HG03066 (cell line): ENCODE measurements around the gene PCDH9.

Source experiments
- ATAC-seq: cut with Tn5 transposase; IDR thresholded peaks from one replicate; pipeline ENCODE4 v1.9.1; 2021; ENCODE audit warnings: low read depth; ENCODE audit not compliant: unreplicated experiment

Gene PCDH9

GRCh38 chr13:66859078-66859477 lies 371.1 kb downstream of the PCDH9 start:
- no peak for ATAC-seq

GRCh38 chr13:66858163-66858562 lies 372.0 kb downstream of the PCDH9 start:
- ATAC-seq, result no peak

DNA sequence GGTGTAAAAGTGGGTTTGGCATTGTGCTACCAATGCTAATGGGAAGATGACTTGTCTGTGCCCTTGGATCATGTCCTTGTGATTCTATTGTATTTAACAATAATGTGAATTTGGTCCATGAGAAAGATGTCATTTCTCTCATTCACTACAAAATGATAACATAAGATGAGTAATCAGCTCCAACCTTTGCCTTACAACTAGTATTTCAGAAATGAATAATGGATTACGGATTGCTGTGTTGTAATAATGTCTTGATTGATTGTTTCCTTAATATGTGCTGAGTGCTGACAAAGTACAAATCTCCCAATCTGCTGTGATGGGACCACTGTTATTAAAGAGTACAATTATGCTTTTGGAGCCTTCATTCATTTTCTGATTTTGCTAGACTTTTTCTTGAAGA lies 375.0 kb downstream of the PCDH9 start:
- no peak for ATAC-seq

DNA sequence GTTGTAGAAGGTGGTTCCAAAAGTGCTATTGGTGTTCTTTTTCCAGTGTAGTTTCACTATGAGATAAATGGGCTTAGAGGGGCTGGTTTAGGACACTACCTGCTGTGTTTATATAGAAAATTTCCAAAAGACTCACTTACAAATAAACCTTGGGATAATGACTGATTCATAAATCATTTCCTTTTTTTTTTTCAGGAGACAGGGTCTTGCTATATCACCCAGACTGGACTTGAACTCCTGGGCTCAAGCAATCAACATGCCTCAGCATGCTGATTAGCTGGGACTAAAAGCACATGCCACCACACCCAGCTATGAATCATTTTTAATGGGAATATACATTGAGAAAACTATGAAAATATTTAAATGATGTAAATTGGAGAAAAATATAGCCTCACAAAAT lies 376.6 kb downstream of the PCDH9 start:
- no peak for ATAC-seq

DNA sequence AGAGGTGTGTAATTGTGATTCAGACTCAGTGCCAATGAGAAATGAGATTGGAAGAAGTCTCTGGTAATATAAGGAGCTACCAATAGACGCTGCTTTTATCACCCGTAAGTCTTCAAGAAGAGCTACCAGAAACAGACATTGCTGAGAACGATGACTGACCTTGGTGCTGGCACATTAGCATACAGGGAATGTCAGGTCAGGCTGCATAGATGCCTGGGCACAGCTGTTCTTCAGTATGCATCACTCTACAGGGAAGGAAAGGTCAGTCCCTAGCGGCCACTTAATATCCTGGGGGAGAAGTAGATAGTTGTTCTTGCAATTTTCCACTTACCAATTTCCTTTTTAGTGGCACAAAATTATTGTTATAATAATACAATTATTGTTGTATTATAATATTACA lies 380.4 kb downstream of the PCDH9 start:
- ATAC-seq, result no peak

GRCh38 chr13:66847541-66847940 lies 382.6 kb downstream of the PCDH9 start:
- no peak for ATAC-seq

GRCh38 chr13:66845393-66845792 lies 384.7 kb downstream of the PCDH9 start:
- no peak for ATAC-seq

GRCh38 chr13:66844933-66845332 lies 385.2 kb downstream of the PCDH9 start:
- ATAC-seq, result no peak

DNA sequence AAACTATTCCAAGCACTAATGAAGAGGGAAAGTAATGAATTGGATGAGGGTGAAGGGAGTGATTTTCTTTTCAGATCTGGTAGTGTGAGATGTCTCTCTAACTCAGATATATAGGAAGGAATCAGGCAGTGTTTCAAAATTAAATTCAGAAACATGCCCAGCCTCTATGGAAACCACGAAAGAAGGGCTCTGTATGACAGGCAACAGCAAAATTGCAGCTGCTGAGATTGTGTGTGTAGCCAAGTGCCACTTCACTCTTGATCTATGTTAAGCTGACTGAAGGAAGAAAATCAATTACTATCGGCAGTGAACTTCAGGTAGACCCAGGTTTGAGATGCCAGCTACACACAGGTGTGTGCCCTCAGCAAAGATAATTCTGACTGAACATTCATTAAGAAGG lies 387.4 kb downstream of the PCDH9 start:
- ATAC-seq, result no peak

DNA sequence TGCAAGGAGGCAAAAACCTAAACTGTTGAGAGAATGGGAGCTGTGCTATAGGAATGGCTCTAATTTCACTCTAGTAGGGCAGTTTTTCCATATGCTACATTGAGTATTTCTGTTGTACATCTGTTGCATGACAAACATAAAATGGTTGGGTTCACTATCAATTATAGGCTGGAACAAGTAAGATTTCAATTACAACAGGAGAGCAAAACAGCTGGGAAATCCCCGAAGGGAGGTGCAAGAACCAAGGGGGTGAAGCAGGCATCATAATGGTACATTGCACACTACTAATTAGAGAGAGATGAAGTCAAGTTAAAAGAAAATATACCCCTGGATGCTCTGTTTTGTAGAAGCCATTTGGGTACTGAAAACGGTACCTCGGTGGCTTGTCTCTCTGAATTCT lies 389.5 kb downstream of the PCDH9 start:
- ATAC-seq, result no peak

- ATAC-seq, result no peak
Observed at GRCh38 chr13:66837246-66837645, 392.9 kb downstream of the PCDH9 start.

DNA sequence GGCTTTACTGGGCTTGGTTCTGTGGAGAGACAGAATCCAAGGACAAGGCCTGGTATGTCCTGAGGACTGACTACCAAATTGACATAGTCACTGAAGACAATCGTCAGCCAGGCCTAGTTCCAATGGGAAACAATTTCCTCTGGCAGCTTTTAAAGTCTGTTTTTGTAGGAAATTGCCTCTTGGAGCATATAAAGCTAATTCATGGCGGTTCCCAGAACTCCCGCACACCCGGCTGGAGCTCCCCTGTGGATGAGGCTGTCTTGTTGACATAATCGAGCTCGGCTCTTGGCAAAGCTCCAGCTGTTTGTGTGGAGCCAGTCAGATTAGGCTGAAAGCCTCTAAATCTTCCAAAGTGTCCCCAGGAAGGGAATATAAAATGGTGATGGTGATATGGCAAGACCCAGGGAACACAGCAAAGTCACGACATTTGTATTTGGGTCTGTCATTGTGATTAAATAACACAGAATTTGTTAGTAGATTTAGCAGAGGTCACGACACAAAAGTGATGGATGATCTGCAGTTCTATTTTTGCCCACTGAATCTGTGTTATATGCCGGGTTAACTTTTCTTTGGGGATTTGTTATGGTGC lies 395.0 kb downstream of the PCDH9 start:
- no peak for ATAC-seq

DNA sequence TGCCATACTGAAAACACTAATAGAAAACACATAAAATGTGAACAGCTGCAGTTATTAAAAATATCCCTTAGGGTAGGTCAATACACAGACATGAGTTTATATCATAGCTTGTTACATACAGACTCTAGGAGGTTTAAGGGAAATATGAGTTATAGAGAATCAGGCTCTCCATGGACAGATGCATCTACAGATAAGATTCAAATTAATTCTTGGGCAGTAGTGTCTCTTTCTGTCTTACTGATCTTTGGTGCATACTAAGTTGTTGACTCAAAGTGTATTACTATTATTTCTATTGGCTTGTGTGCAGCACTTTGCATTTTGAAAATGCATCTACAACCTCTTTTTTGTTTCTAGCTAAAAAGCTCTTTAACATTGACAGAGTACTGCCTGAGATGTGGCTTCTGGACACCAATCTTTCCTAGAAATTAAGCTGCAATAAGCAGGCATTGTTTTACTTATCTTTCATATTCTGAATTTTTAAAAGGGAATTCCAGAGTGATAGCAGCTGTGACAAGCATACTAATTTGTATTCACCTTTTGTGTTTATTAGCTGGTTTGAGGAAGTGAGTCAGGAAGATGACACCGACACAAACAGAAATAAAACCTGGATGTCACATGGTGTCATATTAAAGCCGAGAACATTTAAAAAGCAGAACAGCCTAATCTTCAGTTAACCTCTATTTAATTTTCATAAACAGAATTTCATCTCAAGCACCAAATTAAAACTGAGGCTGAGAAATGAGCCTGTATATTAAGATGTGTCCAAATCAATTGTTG lies 399.0 kb downstream of the PCDH9 start:
- ATAC-seq, result no peak

GRCh38 chr13:66829803-66830202 lies 400.3 kb downstream of the PCDH9 start:
- ATAC-seq, result no peak

GRCh38 chr13:66826398-66826797 lies 403.7 kb downstream of the PCDH9 start:
- ATAC-seq, result no peak

GRCh38 chr13:66821551-66821950 lies 408.6 kb downstream of the PCDH9 start:
- ATAC-seq, result no peak

- ATAC-seq, result no peak
Observed at GRCh38 chr13:66811455-66811854, 418.7 kb downstream of the PCDH9 start.

DNA sequence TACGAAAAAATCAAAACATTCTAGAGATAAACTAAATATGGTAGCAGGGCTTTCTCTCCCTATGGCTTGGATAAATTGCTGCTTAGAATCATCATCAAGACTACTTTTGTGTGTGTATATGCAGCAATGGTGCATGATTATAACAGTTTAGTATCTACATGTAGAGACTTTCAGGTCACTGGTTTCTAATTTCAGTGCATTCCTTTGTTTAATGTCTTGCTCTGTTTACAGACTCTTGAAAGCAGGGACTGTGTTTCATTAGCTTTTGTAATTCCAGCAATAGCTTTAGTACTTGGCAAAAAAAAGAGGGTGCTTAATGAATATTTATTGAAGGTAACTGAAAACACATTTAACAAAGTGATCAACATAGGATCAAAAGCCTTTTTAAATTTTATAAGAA lies 420.7 kb downstream of the PCDH9 start:
- ATAC-seq, result no peak

DNA sequence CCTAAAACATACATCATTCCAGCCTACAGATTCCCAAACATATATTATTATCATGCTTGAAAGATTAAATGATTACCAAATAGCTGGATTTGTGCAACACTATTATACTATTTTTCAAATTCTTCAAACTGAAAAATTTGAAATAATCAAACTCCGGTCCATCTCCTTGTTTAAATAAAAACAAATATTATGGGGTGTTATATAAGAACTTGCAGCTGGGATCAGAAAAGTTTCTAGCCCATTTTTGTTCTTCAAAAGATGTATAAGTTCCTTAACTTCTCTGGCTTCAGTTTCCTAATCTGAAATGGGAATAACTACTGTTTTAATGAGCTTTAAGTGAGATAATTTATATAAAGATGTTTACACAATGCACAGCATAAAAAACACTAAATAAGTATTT lies 422.9 kb downstream of the PCDH9 start:
- ATAC-seq, result no peak

DNA sequence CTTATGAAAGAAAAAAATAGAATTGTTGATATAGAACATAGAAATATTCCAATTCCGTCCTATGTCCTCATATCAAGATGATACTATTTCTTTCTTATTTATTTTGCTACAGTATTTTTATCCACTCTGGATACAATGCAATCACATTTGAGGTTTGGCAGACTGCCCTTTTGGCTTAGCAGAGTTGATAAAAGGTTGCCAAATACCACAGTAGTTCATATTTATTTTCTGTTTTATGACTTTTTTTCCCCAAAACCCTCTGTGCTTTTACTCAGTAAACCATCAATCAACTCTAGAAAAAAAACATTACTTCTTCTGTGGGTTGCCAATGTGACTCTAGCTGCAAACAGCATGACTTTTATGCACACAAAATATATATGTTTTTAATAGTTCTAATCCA lies 424.5 kb downstream of the PCDH9 start:
- ATAC-seq, result no peak

- ATAC-seq, result no peak
Observed at GRCh38 chr13:66803808-66804456, 426.2 kb downstream of the PCDH9 start.
